Measurements from ENCODE around the gene NUP42.
A peak's percentile ranks its signal among the peaks of the same experiment; 100 is the strongest.
"Not testable (repeated sequence)": the region's sequence is repeated elsewhere in the genome, so short reads cannot be mapped to it uniquely, and the experiment has no call there.

The NUP42 gene

DNA sequence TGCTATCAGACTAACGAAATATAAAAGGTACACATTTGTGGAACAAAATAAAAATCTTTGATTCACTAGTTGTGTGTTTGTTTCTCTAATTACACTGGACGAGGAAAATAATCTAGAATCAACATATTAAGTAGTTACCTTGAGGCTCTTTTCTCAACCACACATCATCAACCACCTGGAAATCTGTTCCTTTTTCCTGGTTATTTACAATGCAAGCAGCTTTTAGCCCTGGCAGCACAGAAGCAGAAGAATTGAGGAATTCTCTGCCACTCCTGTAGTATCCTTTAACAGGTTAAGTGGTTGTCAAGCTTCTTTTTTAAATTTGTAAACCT is 23.7 kb downstream of the NUP42 start:
- DNase-seq, result no peak

DNA sequence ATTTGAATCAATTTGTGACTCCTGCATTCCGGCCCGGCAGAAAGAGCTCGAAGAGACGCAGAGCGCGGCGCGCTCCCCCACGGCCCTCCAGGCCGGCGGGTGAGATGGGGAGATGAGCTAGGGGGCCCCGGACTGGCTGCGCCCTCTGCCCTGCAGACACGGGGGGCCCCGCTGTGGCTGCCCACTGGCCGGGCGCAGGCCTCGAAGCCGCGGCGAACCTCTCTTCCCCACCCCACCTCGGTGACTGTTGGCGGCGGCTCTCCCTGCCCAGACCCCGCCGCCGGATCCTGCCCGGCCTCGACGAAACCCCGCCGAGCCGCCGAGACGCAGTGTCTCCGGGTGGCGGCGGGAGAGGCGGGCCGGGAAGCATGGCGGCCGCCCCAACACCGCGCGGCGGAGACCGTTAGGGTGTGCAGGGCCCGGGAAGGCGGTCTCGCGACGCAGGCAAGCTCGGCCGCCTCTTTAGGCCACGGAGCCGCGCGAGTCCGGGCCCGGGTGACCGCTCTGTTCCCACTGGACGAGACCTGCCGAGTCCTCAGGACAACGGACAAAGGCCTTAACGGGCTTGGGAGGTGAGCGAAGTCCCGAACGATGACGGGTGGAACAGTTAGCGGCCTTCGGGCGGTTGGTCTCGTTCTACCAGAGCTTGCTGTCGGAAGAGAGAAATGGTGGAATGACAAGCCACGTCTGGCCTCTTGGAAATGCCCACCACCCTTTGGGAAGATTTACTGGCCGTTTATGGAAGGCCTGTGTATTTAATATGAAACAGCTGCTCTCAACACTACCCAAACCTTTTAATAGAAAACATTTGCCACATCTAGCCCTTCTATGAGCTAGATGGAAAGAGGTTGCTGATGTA is 24.3 kb downstream of the NUP42 start:
- DNase-seq, result no peak

DNA sequence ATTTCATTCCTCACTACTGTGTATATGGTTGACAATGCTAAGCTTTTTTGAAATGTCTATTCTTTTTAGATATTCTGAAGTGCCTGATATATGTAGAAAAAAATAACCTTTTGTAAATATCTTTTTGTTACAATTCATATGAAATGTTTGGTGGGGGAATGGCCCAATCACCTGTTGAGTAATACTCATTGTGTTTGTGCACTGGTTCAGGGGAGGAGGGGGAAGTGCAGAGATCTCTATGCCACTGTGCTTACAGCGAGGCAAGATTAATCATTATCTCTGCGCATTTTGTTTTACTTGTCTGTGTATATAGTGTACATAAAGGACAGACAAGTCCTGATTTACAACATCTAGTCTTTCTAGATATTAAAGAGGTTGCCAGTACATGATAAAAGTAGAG is 25.2 kb downstream of the NUP42 start:
- no peak for DNase-seq

DNA sequence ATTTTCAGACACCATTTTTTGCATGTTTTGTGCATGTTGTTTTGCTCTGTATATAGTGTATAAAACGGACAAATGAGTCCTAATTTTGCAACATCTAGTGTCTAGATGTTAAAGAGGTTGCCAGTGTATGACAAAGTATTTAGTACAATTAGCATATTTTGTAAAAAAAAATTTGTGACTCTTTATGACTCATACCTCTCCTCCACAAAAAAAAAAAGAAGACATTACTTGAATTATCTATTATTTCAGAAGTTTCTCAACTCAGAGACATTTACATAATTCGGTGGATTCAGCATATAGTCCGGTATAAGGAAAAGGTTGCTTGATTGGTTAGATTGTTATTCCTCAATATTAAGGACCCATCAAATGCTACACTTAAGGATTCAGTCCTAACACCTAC is 26.0 kb downstream of the NUP42 start:
- no peak for DNase-seq

DNA sequence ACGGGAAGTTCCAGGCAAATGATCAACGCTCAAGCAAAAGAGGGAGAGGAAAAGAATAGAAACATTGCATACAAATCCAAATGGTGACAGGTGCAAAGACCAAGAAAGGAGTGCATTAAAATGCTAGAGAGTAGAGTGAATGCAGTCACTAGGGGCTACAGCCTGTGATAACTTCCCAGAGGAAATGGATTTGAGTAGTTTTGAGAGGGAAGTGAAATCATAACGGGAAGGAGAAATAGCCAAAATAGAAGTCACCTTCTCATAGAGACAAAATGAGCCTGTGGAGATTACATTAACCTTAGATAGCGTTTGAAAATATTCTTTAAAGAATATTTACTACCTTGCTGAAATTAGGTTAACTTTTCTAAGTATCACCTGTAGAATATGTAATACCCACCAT is 26.5 kb downstream of the NUP42 start:
- DNase-seq, result no peak

DNA sequence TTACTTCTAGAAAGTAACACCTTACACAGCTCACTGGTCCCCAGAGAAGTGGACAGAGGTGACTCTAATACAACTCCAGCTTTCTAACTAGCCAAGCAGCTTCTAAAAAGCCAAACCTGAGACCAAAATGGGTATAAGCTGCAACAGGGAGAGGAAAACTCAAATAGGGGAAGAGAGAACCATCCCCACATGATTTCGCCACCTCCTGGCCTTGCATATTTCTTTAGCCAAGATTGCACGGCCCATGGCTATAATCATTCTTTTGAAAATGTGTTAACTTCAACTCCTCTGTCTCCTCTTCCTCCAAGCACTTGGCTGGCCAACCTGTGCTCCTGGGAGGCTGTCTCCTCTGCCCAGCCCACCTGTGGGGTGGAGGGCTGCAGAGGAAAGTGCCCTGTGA is 28.7 kb downstream of the NUP42 start:
- no peak for DNase-seq

DNA sequence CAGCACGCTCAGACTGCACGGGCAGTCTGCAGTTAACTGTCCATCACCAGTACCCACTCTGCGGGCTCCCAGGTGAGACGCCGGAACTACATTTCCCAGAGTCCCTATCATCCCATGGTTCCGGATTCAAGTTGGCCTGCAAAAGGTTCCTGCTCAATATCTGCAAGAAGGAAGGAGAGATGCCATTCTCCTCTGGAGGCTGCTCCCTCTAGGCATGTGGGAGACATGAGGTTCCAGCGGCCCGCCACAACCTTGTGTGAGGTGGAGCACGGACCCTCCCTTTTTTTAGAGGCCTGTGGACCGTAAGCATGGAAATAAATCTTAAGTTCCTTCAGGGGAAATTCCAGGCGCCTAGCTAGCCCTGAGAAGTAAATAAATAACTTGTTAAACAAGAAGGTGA is 29.7 kb downstream of the NUP42 start:
- no peak for DNase-seq

DNA sequence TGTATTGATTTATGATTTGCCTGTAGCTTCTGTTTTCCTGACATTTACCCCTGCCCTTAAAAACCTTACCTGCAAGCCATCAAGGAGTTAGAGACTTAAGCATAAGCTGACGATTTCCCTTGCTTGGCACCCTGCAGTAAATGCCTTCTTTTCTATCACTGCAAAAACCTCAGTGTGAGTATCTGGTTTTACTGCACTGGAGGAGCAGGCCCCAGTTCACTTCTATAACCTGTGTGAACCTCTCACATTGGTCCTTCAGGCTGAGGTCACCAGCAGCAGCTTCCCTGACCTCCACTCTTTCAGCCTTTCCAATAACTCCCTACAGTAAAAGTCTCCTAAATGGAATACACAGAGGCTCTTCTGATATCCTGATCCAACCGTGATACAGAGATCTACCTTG is 30.5 kb downstream of the NUP42 start:
- no peak for DNase-seq

DNA sequence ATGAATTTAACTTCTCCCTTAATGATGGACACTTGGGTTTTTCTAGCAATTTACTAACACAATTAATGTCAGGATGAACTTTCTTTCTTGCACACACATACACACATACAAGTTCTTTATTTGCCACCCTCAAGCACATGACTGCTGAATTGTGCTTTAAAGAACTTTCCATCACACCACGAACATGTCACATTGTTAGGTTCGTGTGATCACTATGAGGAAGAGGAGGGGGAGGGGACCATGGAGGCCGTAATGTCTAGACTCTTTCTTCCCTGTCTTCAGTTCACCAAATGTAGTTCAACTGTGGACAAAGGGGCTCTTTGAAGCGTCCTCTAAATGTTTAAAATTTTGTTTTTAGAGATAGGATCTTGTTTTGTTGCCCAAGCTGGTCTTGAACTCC is 31.0 kb downstream of the NUP42 start:
- no peak for DNase-seq

DNA sequence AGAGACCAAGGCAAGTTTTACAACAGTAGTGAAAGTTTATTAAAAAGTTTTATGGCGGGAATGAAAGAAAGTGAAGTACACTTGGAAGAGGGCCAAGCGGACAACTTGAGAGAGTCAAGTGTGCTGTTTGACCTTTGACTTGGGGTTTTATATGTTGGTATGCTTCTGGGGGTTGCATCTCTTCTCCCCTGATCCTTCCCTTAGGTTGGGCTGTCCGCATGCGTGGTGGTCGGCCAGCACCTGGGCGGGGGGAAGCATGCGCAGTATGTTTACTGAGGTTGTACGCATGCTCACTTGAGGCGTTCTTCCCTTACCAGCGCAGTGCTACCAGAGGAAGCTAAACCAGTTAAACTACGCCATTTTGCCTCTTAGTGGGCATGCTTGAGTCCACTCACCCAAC is 31.9 kb downstream of the NUP42 start:
- DNase-seq, result no peak

DNA sequence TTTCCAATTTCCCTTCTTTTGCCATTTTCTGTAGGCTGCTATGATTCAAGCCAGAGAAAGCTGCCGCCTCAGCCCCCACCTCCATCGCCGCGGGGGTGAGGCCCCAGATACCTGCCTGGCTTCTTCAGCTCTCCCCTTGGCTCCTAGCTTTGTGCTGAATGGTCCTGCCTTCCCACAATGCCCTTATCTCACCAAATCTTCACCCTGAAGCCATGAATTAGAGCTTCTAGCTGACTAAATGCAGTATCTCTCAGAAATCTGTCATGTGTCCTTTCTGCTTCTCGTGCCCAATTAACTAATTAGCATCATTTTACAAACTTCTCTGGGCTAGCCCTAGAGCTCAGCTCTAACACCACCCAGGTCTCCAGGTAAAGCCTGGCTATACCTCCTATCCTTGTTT is 32.6 kb downstream of the NUP42 start:
- no peak for DNase-seq

DNA sequence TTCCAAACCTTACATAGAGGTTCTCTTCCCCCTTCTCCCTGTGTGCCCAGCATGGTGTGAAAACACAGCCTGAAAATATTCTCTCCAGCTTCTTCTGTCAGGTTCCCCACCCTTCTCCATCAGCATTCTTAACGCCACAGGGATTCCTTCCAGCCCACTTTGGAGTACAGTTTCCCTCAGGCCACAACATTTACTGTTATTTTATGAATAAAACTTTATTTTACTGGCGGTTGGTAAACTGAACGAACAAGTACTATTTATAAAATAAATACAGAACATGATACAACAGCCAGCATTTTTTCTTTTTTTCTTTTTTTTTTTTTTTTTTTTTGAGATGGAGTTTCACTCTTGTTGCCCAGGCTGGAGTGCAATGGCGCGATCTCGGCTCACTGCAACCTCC is 33.1 kb downstream of the NUP42 start:
- DNase-seq, result no peak

DNA sequence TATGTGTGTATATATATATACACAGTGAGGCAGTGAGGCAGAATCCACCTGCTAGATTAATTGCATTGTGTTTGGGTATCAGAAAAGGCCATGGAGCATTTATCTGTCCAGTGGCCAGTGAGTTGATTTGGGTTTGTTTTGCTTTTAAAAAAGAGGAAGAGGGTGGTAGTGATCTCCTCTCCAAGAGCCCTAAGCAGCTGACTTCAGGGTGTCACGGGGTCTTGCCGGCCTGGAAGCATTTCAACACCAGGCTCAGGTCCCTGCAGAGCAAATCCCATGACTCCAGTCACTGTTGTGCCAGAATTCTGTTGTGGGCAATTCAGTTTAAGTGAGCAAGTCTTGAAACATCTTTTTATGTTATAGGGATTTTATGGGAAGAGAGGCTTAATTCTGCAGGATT is 34.2 kb downstream of the NUP42 start:
- DNase-seq, result no peak

DNA sequence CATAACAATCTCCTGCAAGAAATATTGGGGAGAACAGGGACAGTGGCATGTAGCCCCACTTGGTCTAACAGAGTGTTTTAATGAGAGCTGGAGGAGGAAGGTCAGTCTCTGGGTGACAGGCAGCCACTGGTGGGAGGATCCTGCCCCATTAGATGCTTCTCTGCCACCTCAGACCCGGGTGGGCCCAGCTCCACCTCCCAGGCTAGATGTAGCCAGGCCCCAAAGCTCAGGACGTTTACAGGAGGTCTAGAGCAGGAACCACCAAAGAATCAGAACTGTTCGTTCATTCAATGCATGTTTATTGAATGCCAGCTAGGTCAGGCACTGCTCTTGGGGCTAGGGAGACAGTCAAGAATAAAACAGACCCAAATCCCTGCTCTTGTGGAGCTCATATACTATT is 36.3 kb downstream of the NUP42 start:
- no peak for DNase-seq

DNA sequence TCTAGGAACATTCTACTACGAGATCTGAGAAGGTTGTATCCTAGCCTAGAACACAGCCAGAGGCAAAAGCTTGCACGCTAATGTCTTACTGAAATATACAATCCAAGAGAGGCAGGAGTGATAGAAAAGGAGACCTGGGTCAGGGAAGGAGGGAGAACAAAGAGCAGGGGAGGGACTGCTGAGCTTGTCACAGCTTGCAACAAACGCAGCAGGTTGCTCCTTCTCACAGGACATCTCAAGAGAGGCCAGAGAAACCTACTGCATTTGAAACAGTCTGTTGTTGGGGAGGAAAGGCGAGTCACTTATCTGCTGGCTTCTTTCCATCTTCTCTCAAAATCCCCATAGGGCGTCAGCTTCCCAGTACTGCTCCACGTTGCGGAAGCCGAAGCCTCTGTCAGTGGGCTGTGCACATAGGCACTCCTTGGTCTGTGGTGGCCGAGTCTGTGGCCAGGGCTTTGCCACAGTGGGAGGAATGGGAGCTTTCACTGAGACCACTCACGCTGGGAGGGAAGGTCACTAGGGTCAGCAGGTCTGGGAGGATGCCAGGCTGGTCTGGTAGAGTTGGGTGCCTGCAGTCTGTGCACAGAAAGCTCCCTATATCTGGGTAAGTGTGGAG is 39.0 kb downstream of the NUP42 start:
- no peak for DNase-seq

DNA sequence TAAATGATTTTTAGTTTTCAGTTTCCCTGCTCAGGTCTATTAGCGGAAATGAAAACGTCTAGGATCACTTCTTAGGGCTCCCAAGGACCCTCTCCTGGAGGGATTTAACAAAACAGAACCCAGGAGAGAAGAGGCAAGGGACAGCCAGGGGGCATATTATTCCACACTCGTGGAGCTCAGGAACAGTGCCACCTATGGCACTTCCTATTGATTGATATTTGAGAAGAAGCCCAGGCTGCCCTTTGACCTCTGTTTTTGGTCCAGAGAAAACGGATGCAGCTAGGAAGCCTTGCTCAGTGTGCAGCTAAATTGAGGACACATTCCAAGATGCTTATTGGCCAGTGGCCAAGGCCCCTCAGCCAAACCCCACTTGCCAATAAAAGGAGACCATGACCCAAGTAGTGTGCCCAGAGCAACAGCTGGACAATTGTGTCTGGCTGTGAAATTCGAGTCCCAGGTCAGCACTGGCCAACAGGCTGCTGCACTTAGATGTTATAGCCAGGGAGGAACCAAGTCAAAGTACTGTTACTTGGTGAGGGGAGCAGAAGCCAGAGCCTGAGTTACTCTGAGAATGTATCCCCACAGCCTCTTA is 40.7 kb downstream of the NUP42 start:
- no peak for DNase-seq

DNA sequence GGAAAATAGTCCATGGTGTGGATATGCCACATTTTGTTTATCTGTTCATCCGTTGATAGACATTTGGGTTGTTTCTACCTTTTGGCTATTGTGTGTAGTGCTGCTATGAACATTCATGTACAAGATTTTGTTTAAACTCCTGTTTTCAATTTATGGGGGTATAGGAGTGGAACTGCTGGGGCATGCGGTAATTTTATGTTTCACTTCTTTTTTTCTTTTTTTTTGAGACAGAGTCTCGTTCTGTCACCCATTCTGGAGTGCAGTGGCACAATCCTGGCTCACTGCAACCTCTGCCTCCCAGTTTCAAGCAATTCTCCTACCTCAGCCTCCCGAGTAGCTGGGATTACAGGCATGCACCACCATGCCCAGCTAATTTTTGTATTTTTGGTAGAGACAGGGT is 42.5 kb downstream of the NUP42 start:
- DNase-seq, result not testable (repeated sequence)

DNA sequence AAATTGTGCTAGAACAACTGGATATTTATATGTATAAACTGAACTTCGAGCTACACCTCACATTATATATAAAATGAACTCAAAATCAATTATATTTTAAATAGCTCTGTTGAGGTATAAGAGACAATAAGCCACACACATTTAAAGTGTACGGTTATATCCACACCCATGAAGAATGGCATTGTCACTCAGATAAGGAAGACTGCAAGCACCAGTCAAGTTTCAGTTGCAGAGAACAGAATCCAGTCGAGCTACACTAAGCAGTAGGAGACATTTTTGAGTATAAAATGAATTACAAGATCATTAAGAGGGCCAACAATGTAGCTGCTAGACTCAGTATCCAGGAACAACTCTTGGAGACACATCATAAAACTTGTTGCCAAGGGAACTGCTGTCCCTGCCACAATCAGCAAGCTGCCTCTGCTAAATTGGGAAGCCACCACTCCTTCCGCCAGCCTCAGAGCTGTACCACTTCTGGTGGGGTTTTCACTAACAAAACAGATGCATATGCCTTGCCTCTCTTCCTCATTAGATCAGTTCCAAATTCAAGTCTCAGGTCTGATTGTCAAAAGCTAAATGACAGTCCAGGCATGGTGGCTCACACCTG is 45.1 kb downstream of the NUP42 start:
- DNase-seq, result no peak

DNA sequence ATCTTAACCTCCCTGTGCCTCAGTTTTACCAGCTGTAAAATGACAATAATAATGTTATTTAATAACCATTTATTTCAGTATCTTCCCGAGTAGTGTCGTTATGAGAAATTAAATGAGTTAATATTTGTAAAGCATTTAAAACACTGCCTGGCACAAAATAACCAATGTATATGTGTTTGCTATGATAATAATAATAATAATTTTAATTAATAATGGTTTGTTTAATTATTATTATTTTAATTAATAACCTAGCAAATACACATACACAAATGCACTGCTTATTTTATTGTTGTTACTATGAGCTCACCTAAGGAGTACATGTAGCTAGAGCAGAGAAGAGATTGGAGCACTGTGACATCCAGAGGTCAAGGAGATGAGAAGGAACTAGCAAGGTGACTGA is 46.6 kb downstream of the NUP42 start:
- DNase-seq, result no peak

DNA sequence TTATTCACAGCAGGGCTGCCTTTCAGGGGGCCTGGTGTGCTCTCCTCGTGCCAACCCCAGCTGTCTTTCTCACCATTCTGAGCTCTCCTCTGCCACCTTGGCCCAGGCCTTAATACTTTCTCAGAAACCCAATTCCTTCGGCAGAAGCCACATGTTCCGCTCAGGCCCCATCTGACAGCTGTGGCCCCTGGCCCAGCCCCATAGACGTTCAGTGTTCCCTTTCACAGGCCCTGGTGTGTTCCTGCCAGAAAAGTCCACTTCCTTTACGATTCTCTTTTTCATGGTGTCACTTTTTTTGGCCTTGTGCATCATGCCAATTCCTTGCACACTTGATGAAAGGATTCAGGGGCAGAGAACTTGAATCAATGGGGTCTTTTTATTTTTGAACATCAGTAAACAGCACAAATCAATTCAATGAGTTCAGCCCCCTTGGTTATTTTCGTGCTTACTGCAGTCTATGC is 48.8 kb downstream of the NUP42 start:
- DNase-seq, result no peak

DNA sequence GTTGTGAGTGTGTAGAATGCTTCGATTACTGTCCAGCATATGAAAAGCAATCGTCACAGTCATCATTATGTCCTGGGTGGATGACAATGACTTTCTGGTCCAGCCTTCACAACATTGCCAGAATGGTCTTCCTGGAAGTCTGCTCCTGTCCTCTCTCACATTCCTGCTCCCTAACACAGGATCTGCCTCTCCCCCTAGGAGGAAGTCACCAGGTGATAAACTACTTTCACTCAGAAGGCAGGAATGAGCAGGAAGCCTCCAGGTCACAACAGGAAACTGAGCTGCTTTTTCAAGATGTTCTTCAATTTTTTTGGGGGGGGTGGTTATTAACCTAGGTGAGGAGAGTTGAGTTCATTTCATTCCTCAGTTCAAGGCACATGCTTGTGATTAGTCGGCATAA is 51.1 kb downstream of the NUP42 start:
- no peak for DNase-seq

DNA sequence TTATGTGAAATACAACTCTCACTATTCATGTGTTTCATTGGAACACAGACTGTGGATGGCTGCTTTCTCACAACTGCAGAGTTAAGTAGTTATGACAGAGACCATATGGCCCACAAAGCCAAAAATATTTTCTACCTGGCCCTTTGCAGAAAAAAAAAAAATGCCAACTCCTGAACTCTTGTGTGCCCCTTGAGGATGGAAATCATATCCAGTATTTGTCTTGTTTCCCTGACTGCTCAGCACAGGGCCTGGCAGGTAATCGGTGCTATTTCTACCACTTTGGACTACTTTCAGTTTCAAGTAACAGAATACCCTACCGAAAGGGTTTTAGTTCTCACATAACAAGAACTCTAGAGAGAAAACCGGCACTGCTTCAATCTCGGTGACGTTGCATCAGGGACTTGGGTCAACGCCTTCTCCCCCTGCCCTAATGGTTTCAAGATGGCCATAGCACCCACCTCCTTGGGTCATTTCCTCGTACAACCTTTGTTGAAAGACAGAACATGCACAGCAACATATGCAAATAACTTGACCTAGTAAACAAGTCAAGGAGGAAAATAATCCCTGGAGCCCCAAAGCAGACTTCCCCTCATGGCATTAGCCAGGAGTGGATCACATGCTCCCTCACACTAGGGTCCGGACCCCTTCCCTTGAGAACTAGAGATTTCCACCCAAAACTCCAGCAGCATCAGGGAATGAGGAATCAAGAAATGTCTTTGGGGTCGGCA is 52.9 kb downstream of the NUP42 start:
- no peak for DNase-seq

DNA sequence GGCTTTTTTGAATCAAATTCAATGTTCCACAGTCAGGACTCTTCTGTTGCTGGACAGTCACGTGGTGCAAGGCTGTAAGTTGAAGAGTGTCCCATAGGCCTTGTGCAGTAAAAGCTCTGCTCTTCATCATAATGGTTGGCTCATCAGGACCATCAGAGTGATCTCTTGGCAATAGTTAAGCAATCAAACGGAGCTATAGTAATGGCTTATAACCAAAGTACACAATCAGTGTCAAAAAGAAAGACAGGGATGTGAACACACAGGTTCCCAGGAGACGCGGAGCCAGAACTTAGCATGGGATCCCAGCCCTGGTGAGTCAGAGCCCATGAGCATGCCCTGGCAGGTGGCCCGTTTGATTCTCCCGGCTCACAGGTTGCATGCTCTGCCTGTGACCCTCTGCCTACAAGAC is 54.0 kb downstream of the NUP42 start:
- DNase-seq, result peak; percentile 50
